Psoas muscle (tissue), 8 donors: ENCODE data around the gene MED23. TPM values are rescaled to one million over a fixed set of nuclear protein-coding genes. Genes with fewer than 3 reads are reported as not detected.

ENCODE experiments used
- ATAC-seq, 4 donors: fragments of 200-7000 bp; cut with Tn5 transposase; one replicate each; pipeline ENCODE4 v1.9.1; 2020; ENCODE audit warnings: moderate library complexity in 3 of 4, mild to moderate bottlenecking in 2 of 4
- DNase-seq, 2 donors: peaks; one replicate each; pipeline ENCODE4 v3.0.0-alpha.2; 2020
- H3K27ac ChIP-seq: fragments of 200-600 bp; one replicate; pipeline ENCODE4 v1.8.0; 2022
- H3K27me3 ChIP-seq, 3 donors: fragments of 200-600 bp in 1 of 3; one replicate each; pipeline versions ENCODE4 v1.6.1 to v1.8.0; 2013 to 2022; ENCODE audit warnings: low read length in 2 of 3, mild to moderate bottlenecking in 2 of 3, moderate library complexity in 1 of 3; ENCODE audit not compliant: insufficient read depth in 3 of 3
- H3K36me3 ChIP-seq, 2 donors: fragments of 200-600 bp in 1 of 2; one replicate each; pipeline versions ENCODE4 v1.6.1 to v1.8.0; 2013 to 2022; ENCODE audit warnings: low read depth in 1 of 2, mild to moderate bottlenecking in 1 of 2, moderate library complexity in 1 of 2; ENCODE audit not compliant: insufficient read depth in 1 of 2
- H3K4me1 ChIP-seq: fragments of 200-600 bp; one replicate; pipeline ENCODE4 v1.8.0; 2022
- H3K4me3 ChIP-seq: fragments of 200-600 bp; one replicate; pipeline ENCODE4 v1.8.0; 2022; ENCODE audit warnings: mild to moderate bottlenecking
- H3K9me3 ChIP-seq: fragments of 200-600 bp; one replicate; pipeline ENCODE4 v1.8.0; 2022
- whole genome bisulfite sequencing, 3 donors: extraction: QIAGEN DNeasy Blood & Tissue Kit; methylation state at CpG; one replicate each; pipeline versions ENCODE4 v1.1.6 to v1.1.7; 2013; 5-methylcytosine and 5-hydroxymethylcytosine counted together
- intact Hi-C, 2 donors: fragments of 100-400 bp; cut with DNase I; formaldehyde crosslinking; loops; one replicate each; pipeline versions ENCODE4 v1.11.0 to v1.14.2; 2022
- polyA plus RNA-seq, 3 donors: library from polyadenylated mRNA; stranded (reverse); fragments of 200-250 nt; gene quantifications; one replicate each; pipeline ENCODE4 v1.2.3, GENCODE V29; 2013
- total RNA-seq, 4 donors: library from RNA; stranded (reverse); fragmentation: NEBNext Ultra II Directional in 2 of 4; extraction: Animal tissue kit (Norgen Biotek cat#: 25700) in 2 of 4; gene quantifications; one replicate each; pipeline versions ENCODE4 v1.2.1 to v1.2.4, GENCODE V29; 2021 to 2023
- TF ChIP-seq, protein P1 (sequence below): fragments of 200-600 bp; IDR thresholded peaks from one replicate; pipeline ENCODE4 v1.8.0; 2022; ENCODE audit warnings: antibody characterized with exemption
- donor health status: healthy with polysubstance abuse.
- donor health status: DM: no; HTN: no; CAD: no; lungs with moderate emphysema.
- donor health status: Bipolar disorder and iron deficiency.
- donor health status: healthy.
- donor health status: DM: yes; HTN: yes; CAD: no.
- donor health status: DM: no; HTN: no; CAD: no.
- donor health status: DM: no; HTN: no; CAD: no.
- donor health status: DM: yes; HTN: yes; CAD: no.

MED23 gene
- total and polyA plus RNA-seq, 7 donors = 4.2 to 11.2 (median 8.0) TPM

- intact Hi-C loops = no loop called here
- Histone ChIP-seq H3K4me1 (no peaks in the 10 kb centered on the region), H3K9me3 (no peaks in the 10 kb centered on the region), H3K27ac (no peak overlapping the region), H3K4me3 (no peak overlapping the region), H3K36me3 (no peaks in the 10 kb centered on the region), H3K27me3 (no peaks in the 10 kb centered on the region)
- DNase-seq (no peak), ATAC-seq (no peak)
- 27 to 50% (median 39%) methylated on average over 1 of the region's 1 CpG for WGBS, 3 donors
- TF ChIP-seq, protein P1, sequence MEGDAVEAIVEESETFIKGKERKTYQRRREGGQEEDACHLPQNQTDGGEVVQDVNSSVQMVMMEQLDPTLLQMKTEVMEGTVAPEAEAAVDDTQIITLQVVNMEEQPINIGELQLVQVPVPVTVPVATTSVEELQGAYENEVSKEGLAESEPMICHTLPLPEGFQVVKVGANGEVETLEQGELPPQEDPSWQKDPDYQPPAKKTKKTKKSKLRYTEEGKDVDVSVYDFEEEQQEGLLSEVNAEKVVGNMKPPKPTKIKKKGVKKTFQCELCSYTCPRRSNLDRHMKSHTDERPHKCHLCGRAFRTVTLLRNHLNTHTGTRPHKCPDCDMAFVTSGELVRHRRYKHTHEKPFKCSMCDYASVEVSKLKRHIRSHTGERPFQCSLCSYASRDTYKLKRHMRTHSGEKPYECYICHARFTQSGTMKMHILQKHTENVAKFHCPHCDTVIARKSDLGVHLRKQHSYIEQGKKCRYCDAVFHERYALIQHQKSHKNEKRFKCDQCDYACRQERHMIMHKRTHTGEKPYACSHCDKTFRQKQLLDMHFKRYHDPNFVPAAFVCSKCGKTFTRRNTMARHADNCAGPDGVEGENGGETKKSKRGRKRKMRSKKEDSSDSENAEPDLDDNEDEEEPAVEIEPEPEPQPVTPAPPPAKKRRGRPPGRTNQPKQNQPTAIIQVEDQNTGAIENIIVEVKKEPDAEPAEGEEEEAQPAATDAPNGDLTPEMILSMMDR = no peak
These were observed 32.2 kb upstream of the MED23 start for GRCh38 chr6:131660195-131660594.

DNA sequence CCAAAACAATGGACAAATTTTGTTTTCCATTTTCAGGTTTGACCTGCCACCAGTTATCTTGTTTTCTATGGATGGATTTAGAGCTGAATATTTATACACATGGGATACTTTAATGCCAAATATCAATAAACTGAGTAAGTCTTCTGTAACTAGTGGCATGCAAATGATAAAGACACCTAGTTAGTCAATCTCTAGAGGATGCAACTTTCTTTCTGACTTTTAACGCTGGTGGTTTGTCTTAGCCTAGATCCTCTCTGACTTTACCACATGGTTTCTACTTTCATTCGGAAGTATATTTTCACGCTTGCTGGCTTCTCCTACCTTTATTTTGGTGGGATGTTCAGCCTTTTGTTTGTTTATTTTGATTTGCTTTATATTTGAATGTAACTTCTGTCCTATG lies 30.2 kb upstream of the MED23 start:
- intact Hi-C loops = no loop called here
- Histone ChIP-seq H3K4me1 (no peaks in the 10 kb centered on the region), H3K36me3 (no peaks in the 10 kb centered on the region), H3K27me3 (no peaks in the 10 kb centered on the region), H3K27ac (no peak overlapping the region), H3K4me3 (no peak overlapping the region), H3K9me3 (no peaks in the 10 kb centered on the region)
- TF ChIP-seq, protein P1 = no peak
- DNase-seq = no peak
- WGBS, 3 donors = 85 to 97% (median 93%) methylated on average over 3 of the region's 3 CpGs
- ATAC-seq = no peak

GRCh38 chr6:131657630-131658111 lies 29.6 kb upstream of the MED23 start:
- no peaks in the 10 kb centered on the region for H3K27me3 ChIP-seq
- H3K9me3 ChIP-seq = no peaks in the 10 kb centered on the region
- intact Hi-C loops = no loop called here
- H3K4me3 ChIP-seq = no peak overlapping the region
- TF ChIP-seq, protein P1 = no peak
- no peak overlapping the region for H3K27ac ChIP-seq
- no peaks in the 10 kb centered on the region for H3K36me3 ChIP-seq
- WGBS, 3 donors = 73 to 82% (median 78%) methylated on average over 6 of the region's 6 CpGs
- no peaks in the 10 kb centered on the region for H3K4me1 ChIP-seq
- DNase-seq (no peak), ATAC-seq (no peak)

DNA sequence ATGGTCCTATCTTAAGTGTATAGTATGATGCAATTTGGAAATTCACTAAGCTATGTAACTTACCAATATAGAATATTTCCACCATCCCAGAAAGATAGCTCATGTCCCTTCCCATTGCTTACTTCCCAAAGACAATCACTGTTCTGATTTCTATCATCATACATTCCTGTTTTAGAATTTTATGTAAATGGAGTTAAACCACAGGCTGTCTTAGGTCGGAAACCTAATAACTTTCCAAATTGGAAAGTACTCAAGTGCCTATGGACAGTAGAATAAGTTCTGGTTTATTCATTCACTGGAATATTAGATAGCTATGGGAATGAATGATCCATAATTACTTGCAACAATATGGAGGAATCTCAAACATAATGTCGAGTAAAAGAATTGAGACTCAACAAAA lies 29.2 kb upstream of the MED23 start:
- 86 to 90% (median 89%) methylated on average over 2 of the region's 2 CpGs for WGBS, 3 donors
- intact Hi-C loops = no loop called here
- Histone ChIP-seq H3K9me3 (no peaks in the 10 kb centered on the region), H3K27me3 (no peaks in the 10 kb centered on the region), H3K36me3 (no peaks in the 10 kb centered on the region), H3K4me1 (no peaks in the 10 kb centered on the region), H3K4me3 (no peak overlapping the region), H3K27ac (no peak overlapping the region)
- ATAC-seq (no peak), DNase-seq (no peak)
- TF ChIP-seq, protein P1 = no peak

GRCh38 chr6:131656667-131657066 lies 28.6 kb upstream of the MED23 start:
- no peaks in the 10 kb centered on the region for H3K27me3 ChIP-seq
- 89 to 92% (median 90%) methylated on average over 3 of the region's 3 CpGs for WGBS, 3 donors
- H3K36me3 ChIP-seq = no peaks in the 10 kb centered on the region
- no peaks in the 10 kb centered on the region for H3K9me3 ChIP-seq
- DNase-seq = no peak
- no peak for ATAC-seq
- no peak overlapping the region for H3K4me3 ChIP-seq
- TF ChIP-seq, protein P1 = no peak
- no peaks in the 10 kb centered on the region for H3K4me1 ChIP-seq
- no peak overlapping the region for H3K27ac ChIP-seq
- intact Hi-C loops = no loop called here
